ENCODE results near the gene MECR.
"Not testable (repeated sequence)": the region's sequence is repeated elsewhere in the genome, so short reads cannot be mapped to it uniquely, and the experiment has no call there.

Gene MECR

DNA sequence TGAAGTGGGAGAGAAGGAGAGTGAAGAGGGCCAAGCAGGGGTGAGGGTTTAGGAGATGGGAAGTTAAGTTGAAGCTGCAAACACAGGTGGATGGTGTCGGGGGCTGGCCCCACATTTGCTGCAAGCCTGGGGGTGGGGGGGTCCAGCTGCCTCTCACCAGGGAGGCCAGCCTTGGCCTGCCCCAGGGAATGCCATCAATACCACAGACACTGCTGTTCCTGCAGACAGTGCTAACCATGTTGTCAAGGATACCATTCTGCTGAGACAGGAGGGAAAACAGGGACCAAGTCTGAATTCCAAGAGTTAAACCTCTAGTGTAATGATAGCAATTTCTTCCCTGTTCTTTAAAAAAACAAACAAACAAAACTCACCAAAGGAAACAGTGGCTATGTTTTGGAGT lies 8.0 kb downstream of the MECR start:
- no peak overlapping the region for H3K4ac ChIP-seq (ENCODE audit: low read depth, low read length)
- no peaks in the 10 kb centered on the region for H3K27me3 ChIP-seq (ENCODE audit: insufficient read depth, low read length)
- H4K12ac ChIP-seq (ENCODE audit: low read depth, low read length), result no peak overlapping the region
- no peaks in the 10 kb centered on the region for H3K79me2 ChIP-seq (ENCODE audit: control insufficient read depth, insufficient read depth, low read length, poor library complexity)
- no peak overlapping the region for H2AFZ ChIP-seq (ENCODE audit: insufficient read depth, low read length, poor library complexity)
- no peak overlapping the region for H3K23ac ChIP-seq (ENCODE audit: low read length)
- WGBS (ENCODE audit: extremely low coverage, insufficient coverage, insufficient read length), result no CpG with 5 or more reads among the region's 1 CpG
- no peak overlapping the region for H2AK5ac ChIP-seq (ENCODE audit: low read length)
- H3K9me3 ChIP-seq (ENCODE audit: insufficient read depth, low read depth, low read length), result no peaks in the 10 kb centered on the region
- H3K4me3 ChIP-seq (ENCODE audit: low read depth, low read length), result peak overlapping the region; percentile 25
- peaks cover 7 to 10% of the 10 kb centered on the region in 2 experiments for H3K4me1 ChIP-seq (ENCODE audit: control insufficient read depth in 1 of 2, insufficient read depth in 2 of 2, low read length in 2 of 2)
- DNase-seq, result no peak
- no peak overlapping the region for H2BK5ac ChIP-seq (ENCODE audit: low read depth, low read length, poor library complexity)
- no peak overlapping the region for H3K9ac ChIP-seq (ENCODE audit: low read length)
- peaks cover 3 to 5% of the 10 kb centered on the region in 2 experiments for H3K36me3 ChIP-seq (ENCODE audit: control insufficient read depth in 1 of 2, insufficient read depth in 2 of 2, low read length in 2 of 2)
- no peak overlapping the region for H2BK120ac ChIP-seq (ENCODE audit: insufficient read depth, low read length, poor library complexity)
- no peak overlapping the region for H4K91ac ChIP-seq (ENCODE audit: low read depth, low read length)
- no peak overlapping the region for H3K14ac ChIP-seq (ENCODE audit: low read length)
- no peaks in the 10 kb centered on the region for H3K79me1 ChIP-seq (ENCODE audit: low read length)
- H4K8ac ChIP-seq (ENCODE audit: low read depth, low read length), result no peak overlapping the region
- no peak overlapping the region for H3K27ac ChIP-seq (ENCODE audit: low read depth, low read length)
- H3K4me2 ChIP-seq (ENCODE audit: low read length), result no peak overlapping the region
- no peak overlapping the region for H2BK12ac ChIP-seq (ENCODE audit: low read length)
- H3K18ac ChIP-seq (ENCODE audit: low read length), result no peak overlapping the region

DNA sequence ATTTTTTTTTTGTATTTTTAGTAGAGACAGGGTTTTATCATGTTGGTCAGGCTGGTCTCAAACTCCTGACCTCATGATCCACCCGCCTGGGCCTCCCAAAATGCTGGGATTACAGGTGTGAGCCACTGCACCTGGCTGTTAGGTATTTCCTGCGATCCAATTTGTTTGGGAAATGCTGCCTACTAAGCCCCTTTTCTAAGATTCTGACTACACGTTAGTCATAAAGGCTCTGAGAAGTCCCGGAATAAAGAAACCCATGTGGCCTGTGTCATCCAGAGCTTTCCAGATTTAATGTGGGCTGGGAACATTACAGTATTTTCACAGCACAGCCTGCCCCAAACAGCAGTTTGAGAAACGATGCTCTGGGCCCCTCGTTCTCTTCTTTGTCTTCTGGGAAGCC lies 8.5 kb downstream of the MECR start:
- no CpG with 5 or more reads among the region's 6 CpGs for WGBS (ENCODE audit: extremely low coverage, insufficient coverage, insufficient read length)
- not testable (repeated sequence) for H3K4me1 ChIP-seq (ENCODE audit: control insufficient read depth in 1 of 2, insufficient read depth in 2 of 2, low read length in 2 of 2); H3K79me1 ChIP-seq (ENCODE audit: low read length); H4K12ac ChIP-seq (ENCODE audit: low read depth, low read length); H3K4me3 ChIP-seq (ENCODE audit: low read depth, low read length); H3K9ac ChIP-seq (ENCODE audit: low read length); H3K9me3 ChIP-seq (ENCODE audit: insufficient read depth, low read depth, low read length); H2BK5ac ChIP-seq (ENCODE audit: low read depth, low read length, poor library complexity); DNase-seq; H2BK12ac ChIP-seq (ENCODE audit: low read length); H3K36me3 ChIP-seq (ENCODE audit: control insufficient read depth in 1 of 2, insufficient read depth in 2 of 2, low read length in 2 of 2); H4K8ac ChIP-seq (ENCODE audit: low read depth, low read length); H3K18ac ChIP-seq (ENCODE audit: low read length); H4K91ac ChIP-seq (ENCODE audit: low read depth, low read length); H2AK5ac ChIP-seq (ENCODE audit: low read length); H2AFZ ChIP-seq (ENCODE audit: insufficient read depth, low read length, poor library complexity); H3K4ac ChIP-seq (ENCODE audit: low read depth, low read length); H3K23ac ChIP-seq (ENCODE audit: low read length); H3K27me3 ChIP-seq (ENCODE audit: insufficient read depth, low read length); H3K14ac ChIP-seq (ENCODE audit: low read length); H3K27ac ChIP-seq (ENCODE audit: low read depth, low read length); H3K4me2 ChIP-seq (ENCODE audit: low read length); H2BK120ac ChIP-seq (ENCODE audit: insufficient read depth, low read length, poor library complexity); H3K79me2 ChIP-seq (ENCODE audit: control insufficient read depth, insufficient read depth, low read length, poor library complexity)

DNA sequence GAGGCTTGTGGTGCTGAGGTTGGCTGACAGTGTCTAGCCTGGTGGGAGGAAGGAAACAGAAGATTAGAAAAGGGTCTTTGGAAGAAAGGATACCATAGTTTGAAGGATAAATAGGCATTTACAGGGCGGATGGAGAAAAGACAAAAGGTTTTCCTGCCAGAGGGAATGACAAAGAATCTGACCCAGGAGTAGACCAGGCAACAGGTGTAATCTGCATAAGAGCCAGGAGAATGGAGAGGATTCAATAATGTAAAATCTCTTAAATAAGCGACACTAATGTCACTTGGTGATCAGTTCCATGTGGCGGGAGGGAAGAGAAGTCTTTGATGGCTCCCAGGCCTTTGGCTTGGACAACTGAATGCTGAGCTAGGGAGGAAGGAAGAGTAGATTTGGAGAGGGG lies 9.4 kb downstream of the MECR start:
- no peak overlapping the region for H3K4me3 ChIP-seq (ENCODE audit: low read depth, low read length)
- H3K14ac ChIP-seq (ENCODE audit: low read length), result no peak overlapping the region
- H3K79me2 ChIP-seq (ENCODE audit: control insufficient read depth, insufficient read depth, low read length, poor library complexity), result no peaks in the 10 kb centered on the region
- no peak overlapping the region for H2AFZ ChIP-seq (ENCODE audit: insufficient read depth, low read length, poor library complexity)
- H3K36me3 ChIP-seq (ENCODE audit: control insufficient read depth in 1 of 2, insufficient read depth in 2 of 2, low read length in 2 of 2), result peaks cover 3 to 7% of the 10 kb centered on the region in 2 experiments
- H2BK5ac ChIP-seq (ENCODE audit: low read depth, low read length, poor library complexity), result no peak overlapping the region
- no peaks in the 10 kb centered on the region for H3K27me3 ChIP-seq (ENCODE audit: insufficient read depth, low read length)
- WGBS (ENCODE audit: extremely low coverage, insufficient coverage, insufficient read length), result no CpG with 5 or more reads among the region's 3 CpGs
- no peak overlapping the region for H4K12ac ChIP-seq (ENCODE audit: low read depth, low read length)
- H3K27ac ChIP-seq (ENCODE audit: low read depth, low read length), result no peak overlapping the region
- no peak overlapping the region for H4K8ac ChIP-seq (ENCODE audit: low read depth, low read length)
- H3K9me3 ChIP-seq (ENCODE audit: insufficient read depth, low read depth, low read length), result no peaks in the 10 kb centered on the region
- no peak for DNase-seq
- H2BK12ac ChIP-seq (ENCODE audit: low read length), result no peak overlapping the region
- H3K4ac ChIP-seq (ENCODE audit: low read depth, low read length), result no peak overlapping the region
- no peak overlapping the region for H2BK120ac ChIP-seq (ENCODE audit: insufficient read depth, low read length, poor library complexity)
- no peak overlapping the region for H3K23ac ChIP-seq (ENCODE audit: low read length)
- no peak overlapping the region for H3K18ac ChIP-seq (ENCODE audit: low read length)
- H3K79me1 ChIP-seq (ENCODE audit: low read length), result no peaks in the 10 kb centered on the region
- no peak overlapping the region for H3K4me2 ChIP-seq (ENCODE audit: low read length)
- H3K9ac ChIP-seq (ENCODE audit: low read length), result no peak overlapping the region
- no peak overlapping the region for H2AK5ac ChIP-seq (ENCODE audit: low read length)
- H3K4me1 ChIP-seq (ENCODE audit: control insufficient read depth in 1 of 2, insufficient read depth in 2 of 2, low read length in 2 of 2), result peaks cover 3 to 6% of the 10 kb centered on the region in 2 experiments
- H4K91ac ChIP-seq (ENCODE audit: low read depth, low read length), result no peak overlapping the region

DNA sequence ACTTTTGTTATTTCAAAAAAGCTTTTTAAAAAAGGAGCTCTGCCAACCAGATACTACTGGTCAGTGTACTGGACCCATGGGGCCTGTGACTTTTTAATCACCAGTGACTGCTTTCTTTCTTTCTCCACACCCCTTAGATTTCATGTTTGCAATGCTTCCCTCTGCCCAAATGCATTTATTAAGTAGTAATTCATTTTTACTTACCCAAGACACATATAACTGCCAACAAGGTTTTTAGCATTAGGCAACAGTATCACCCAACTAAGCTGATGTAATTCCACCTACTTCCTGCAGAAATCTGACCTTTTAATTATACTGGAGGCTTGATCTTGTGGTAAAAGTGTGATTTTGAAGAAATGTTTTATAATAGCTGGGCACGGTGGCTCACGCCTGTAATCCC lies 12.5 kb downstream of the MECR start:
- no peak overlapping the region for H4K91ac ChIP-seq (ENCODE audit: low read depth, low read length)
- H2AFZ ChIP-seq (ENCODE audit: insufficient read depth, low read length, poor library complexity), result no peak overlapping the region
- no peak overlapping the region for H3K27ac ChIP-seq (ENCODE audit: low read depth, low read length)
- H3K36me3 ChIP-seq (ENCODE audit: control insufficient read depth in 1 of 2, insufficient read depth in 2 of 2, low read length in 2 of 2), result peaks cover 12 to 13% of the 10 kb centered on the region in 2 experiments
- no CpG with 5 or more reads among the region's 2 CpGs for WGBS (ENCODE audit: extremely low coverage, insufficient coverage, insufficient read length)
- H3K18ac ChIP-seq (ENCODE audit: low read length), result no peak overlapping the region
- no peak overlapping the region for H3K14ac ChIP-seq (ENCODE audit: low read length)
- H3K79me1 ChIP-seq (ENCODE audit: low read length), result no peaks in the 10 kb centered on the region
- peaks cover 3 to 6% of the 10 kb centered on the region in 2 experiments for H3K4me1 ChIP-seq (ENCODE audit: control insufficient read depth in 1 of 2, insufficient read depth in 2 of 2, low read length in 2 of 2)
- H3K4me2 ChIP-seq (ENCODE audit: low read length), result no peak overlapping the region
- no peaks in the 10 kb centered on the region for H3K79me2 ChIP-seq (ENCODE audit: control insufficient read depth, insufficient read depth, low read length, poor library complexity)
- H2BK120ac ChIP-seq (ENCODE audit: insufficient read depth, low read length, poor library complexity), result no peak overlapping the region
- H3K9ac ChIP-seq (ENCODE audit: low read length), result no peak overlapping the region
- no peaks in the 10 kb centered on the region for H3K27me3 ChIP-seq (ENCODE audit: insufficient read depth, low read length)
- no peak overlapping the region for H2AK5ac ChIP-seq (ENCODE audit: low read length)
- no peak overlapping the region for H3K4me3 ChIP-seq (ENCODE audit: low read depth, low read length)
- H4K8ac ChIP-seq (ENCODE audit: low read depth, low read length), result no peak overlapping the region
- no peak overlapping the region for H3K23ac ChIP-seq (ENCODE audit: low read length)
- no peak overlapping the region for H4K12ac ChIP-seq (ENCODE audit: low read depth, low read length)
- H2BK12ac ChIP-seq (ENCODE audit: low read length), result no peak overlapping the region
- no peaks in the 10 kb centered on the region for H3K9me3 ChIP-seq (ENCODE audit: insufficient read depth, low read depth, low read length)
- H3K4ac ChIP-seq (ENCODE audit: low read depth, low read length), result no peak overlapping the region
- H2BK5ac ChIP-seq (ENCODE audit: low read depth, low read length, poor library complexity), result no peak overlapping the region
- no peak for DNase-seq

Measured in trophoblast cell (in vitro differentiated cells and primary cell).